ENCODE results near the gene JMJD8. TPM values are rescaled to one million over a fixed set of nuclear protein-coding genes. Genes with fewer than 3 reads are reported as not detected.
A peak's percentile ranks its signal among the peaks of the same experiment; 100 is the strongest.

The JMJD8 gene
- total and polyA plus RNA-seq, 4 donors, result 21.2 to 52.6 (median 33.4) TPM

GRCh38 chr16:722835-723633 is 38.9 kb upstream of the JMJD8 start:
- WGBS, result 92% methylated on average over 24 of the region's 24 CpGs
- Histone ChIP-seq H3K4me3 (ENCODE audit: low read depth in 1 of 3, low read length in 3 of 3) (no peak overlapping the region), H3K4me1 (ENCODE audit: control insufficient read depth in 4 of 4, insufficient read depth in 4 of 4, low read length in 3 of 4) (peaks cover 13 to 32% (median 26%) of the 10 kb centered on the region in 4 donors)

GRCh38 chr16:721765-722540 is 37.8 kb upstream of the JMJD8 start:
- H3K4me1 ChIP-seq (ENCODE audit: control insufficient read depth in 4 of 4, insufficient read depth in 4 of 4, low read length in 3 of 4), result peaks cover 8 to 28% (median 20%) of the 10 kb centered on the region in 4 donors
- H3K36me3 ChIP-seq (ENCODE audit: control insufficient read depth in 4 of 4, insufficient read depth in 3 of 4, low read depth in 1 of 4, low read length in 3 of 4), result no peaks in the 10 kb centered on the region
- peak overlapping the region in 2 of 3 donors; percentile 73 to 86 for H3K4me3 ChIP-seq (ENCODE audit: low read depth in 1 of 3, low read length in 3 of 3)
- no peak overlapping the region for H3K27ac ChIP-seq (ENCODE audit: low read depth in 1 of 2, low read length in 2 of 2)
- DNase-seq (ENCODE audit: low spot score), result no peak
- TF ChIP-seq GABPA (IDR thresholded peaks at IDR 0.05 in 1 of 2, conservative IDR thresholded peaks at IDR 0.05 in 1 of 2) (no peak), RXRA (IDR thresholded peaks at IDR 0.05) (no peak), ATF3 (IDR thresholded peaks at IDR 0.05) (no peak), SP1 (IDR thresholded peaks at IDR 0.05) (no peak), MAX (IDR thresholded peaks at IDR 0.05) (no peak), HNF4A (conservative IDR thresholded peaks at IDR 0.05) (no peak), FOXA2 (IDR thresholded peaks at IDR 0.05) (no peak), CTCF (IDR thresholded peaks at IDR 0.05; ENCODE audit: low read depth, low read length, missing input control) (no peak), NR2F2 (IDR thresholded peaks at IDR 0.05) (no peak), EGR1 (IDR thresholded peaks at IDR 0.05; ENCODE audit: low read depth in 2 of 2) (no peak)
- TF ChIP-seq, protein P1, sequence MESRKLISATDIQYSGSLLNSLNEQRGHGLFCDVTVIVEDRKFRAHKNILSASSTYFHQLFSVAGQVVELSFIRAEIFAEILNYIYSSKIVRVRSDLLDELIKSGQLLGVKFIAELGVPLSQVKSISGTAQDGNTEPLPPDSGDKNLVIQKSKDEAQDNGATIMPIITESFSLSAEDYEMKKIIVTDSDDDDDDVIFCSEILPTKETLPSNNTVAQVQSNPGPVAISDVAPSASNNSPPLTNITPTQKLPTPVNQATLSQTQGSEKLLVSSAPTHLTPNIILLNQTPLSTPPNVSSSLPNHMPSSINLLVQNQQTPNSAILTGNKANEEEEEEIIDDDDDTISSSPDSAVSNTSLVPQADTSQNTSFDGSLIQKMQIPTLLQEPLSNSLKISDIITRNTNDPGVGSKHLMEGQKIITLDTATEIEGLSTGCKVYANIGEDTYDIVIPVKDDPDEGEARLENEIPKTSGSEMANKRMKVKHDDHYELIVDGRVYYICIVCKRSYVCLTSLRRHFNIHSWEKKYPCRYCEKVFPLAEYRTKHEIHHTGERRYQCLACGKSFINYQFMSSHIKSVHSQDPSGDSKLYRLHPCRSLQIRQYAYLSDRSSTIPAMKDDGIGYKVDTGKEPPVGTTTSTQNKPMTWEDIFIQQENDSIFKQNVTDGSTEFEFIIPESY (IDR thresholded peaks at IDR 0.05), result no peak
- H3K27me3 ChIP-seq (ENCODE audit: control insufficient read depth in 4 of 4, insufficient read depth in 4 of 4, low read length in 3 of 4), result no peaks in the 10 kb centered on the region
- H3K9me3 ChIP-seq (ENCODE audit: control insufficient read depth in 4 of 4, low read length in 3 of 4), result no peaks in the 10 kb centered on the region
- WGBS, result 90% methylated on average over 51 of the region's 51 CpGs
- no peak overlapping the region for H3K9ac ChIP-seq (ENCODE audit: low read depth in 1 of 2, low read length in 2 of 2)

More at GRCh38 chr16:722835-723633, 38.9 kb upstream of the JMJD8 start:
- Histone ChIP-seq H3K27ac (ENCODE audit: low read depth in 1 of 2, low read length in 2 of 2) (no peak overlapping the region), H3K27me3 (ENCODE audit: control insufficient read depth in 4 of 4, insufficient read depth in 4 of 4, low read length in 3 of 4) (peaks cover 0 to 2% (median 0%) of the 10 kb centered on the region in 4 donors), H3K9me3 (ENCODE audit: control insufficient read depth in 4 of 4, low read length in 3 of 4) (no peaks in the 10 kb centered on the region), H3K9ac (ENCODE audit: low read depth in 1 of 2, low read length in 2 of 2) (no peak overlapping the region), H3K36me3 (ENCODE audit: control insufficient read depth in 4 of 4, insufficient read depth in 3 of 4, low read depth in 1 of 4, low read length in 3 of 4) (no peaks in the 10 kb centered on the region)
- DNase-seq (ENCODE audit: low spot score), result no peak
- no peak for TF ChIP-seq MAX (IDR thresholded peaks at IDR 0.05)
- TF ChIP-seq HNF4G (IDR thresholded peaks at IDR 0.05), result no peak
- TF ChIP-seq GABPA (IDR thresholded peaks at IDR 0.05 in 1 of 2, conservative IDR thresholded peaks at IDR 0.05 in 1 of 2), result no peak
